Panc1 (cell line): ENCODE measurements around the gene CBFB. TPM values are rescaled to one million over a fixed set of nuclear protein-coding genes. Genes with fewer than 3 reads are reported as not detected.

Source experiments
- ATAC-seq: fragments of 200-7000 bp; cut with Tn5 transposase; 2 replicates; pipeline ENCODE4 v1.9.1; 2020; ENCODE audit warnings: mild to moderate bottlenecking, moderate library complexity
- Bru-seq: library from RNA; stranded (reverse); fragments of 400-500 nt; gene quantifications from one replicate; lab custom pipeline; 2021; lab: Mats Ljungman, UMichigan
- BruChase-seq, 2 experiments: library from RNA; stranded (reverse); fragments of 400-500 nt; gene quantifications; one replicate each; lab custom pipeline; 2021; lab: Mats Ljungman, UMichigan
- BruUV-seq: library from RNA; stranded (reverse); fragments of 400-500 nt; replicated peaks from 2 replicates; lab custom pipeline; 2021; lab: Mats Ljungman, UMichigan
- CTCF ChIA-PET: fragments of 300-600 bp; sonication (Branson Sonifier 250); formaldehyde crosslinking; loops from one replicate; lab custom pipeline; 2022; ENCODE audit warnings: antibody characterized with exemption; lab: Charles Lee
- POLR2A ChIA-PET: fragments of 300-600 bp; sonication (Branson Sonifier 250); formaldehyde crosslinking; loops from one replicate; lab custom pipeline; 2022; ENCODE audit warnings: antibody characterized with exemption; lab: Charles Lee
- DNase-seq: peaks from one replicate; pipeline ENCODE4 v3.0.0-alpha.2; 2010; ENCODE audit warnings: low read depth, low spot score
- H3K27ac ChIP-seq: 2 replicates; pipeline ENCODE4 v1.5.1; 2011; ENCODE audit warnings: mild to moderate bottlenecking, low read length, inconsistent platforms
- H3K27me3 ChIP-seq: fragments of 200-500 bp; sonication (Bioruptor generic); 2 replicates; pipeline ENCODE4 v1.6.0; 2014; ENCODE audit warnings: low read length, inconsistent platforms; ENCODE audit not compliant: control insufficient read depth, insufficient read depth
- H3K36me3 ChIP-seq: fragments of 200-500 bp; sonication (Bioruptor generic); 2 replicates; pipeline ENCODE4 v1.5.1; 2014; ENCODE audit warnings: inconsistent platforms, mild to moderate bottlenecking, low read length, moderate library complexity; ENCODE audit not compliant: control insufficient read depth, insufficient read depth
- H3K4me1 ChIP-seq: 2 replicates; pipeline ENCODE4 v1.5.1; 2011; ENCODE audit warnings: inconsistent platforms, mild to moderate bottlenecking, low read length, moderate library complexity; ENCODE audit not compliant: control insufficient read depth, insufficient read depth
- H3K4me3 ChIP-seq, 2 experiments: 2 replicates each; pipeline ENCODE4 v1.5.1; 2011 to 2012; ENCODE audit warnings: low read depth in 2 of 2, low read length in 2 of 2, mild to moderate bottlenecking in 2 of 2, inconsistent platforms in 1 of 2, moderate library complexity in 1 of 2
- H3K9me3 ChIP-seq: fragments of 200-500 bp; sonication (Bioruptor generic); 2 replicates; pipeline ENCODE4 v1.5.1; 2014; ENCODE audit warnings: low read depth, mild to moderate bottlenecking, inconsistent platforms, low read length, moderate library complexity; ENCODE audit not compliant: control insufficient read depth, insufficient read depth
- CTCF ChIP-seq: fragments of 450-650 bp; IDR thresholded peaks from 2 replicates; pipeline ENCODE4 v1.5.1; 2017; ENCODE audit warnings: mild to moderate bottlenecking
- POLR2AphosphoS5 ChIP-seq: IDR thresholded peaks from 2 replicates; pipeline ENCODE4 v1.6.1; 2012; ENCODE audit warnings: mild to moderate bottlenecking, low read depth, low read length, moderate library complexity
- REST ChIP-seq, 2 experiments: IDR thresholded peaks; 2 replicates each; pipeline ENCODE4 v1.6.1; 2011 to 2012; ENCODE audit warnings: low read depth in 2 of 2, control low read depth in 1 of 2, low read length in 1 of 2, mild to moderate bottlenecking in 1 of 2, moderate library complexity in 1 of 2; ENCODE audit not compliant: insufficient read depth in 1 of 2
- SIN3A ChIP-seq: IDR thresholded peaks from 2 replicates; pipeline ENCODE4 v1.6.1; 2012; ENCODE audit warnings: low read depth, mild to moderate bottlenecking, low read length, moderate library complexity, borderline replicate concordance; ENCODE audit not compliant: insufficient read depth
- TCF7L2 ChIP-seq: IDR thresholded peaks from 2 replicates; pipeline ENCODE4 v1.6.1; 2011; ENCODE audit warnings: mild to moderate bottlenecking, low read depth, low read length, inconsistent platforms
- in situ Hi-C: cut with HindIII; loops from 2 replicates; pipeline ENCODE4 v1.10.0; 2016; ENCODE audit warnings: low sequenced_read_pairs, low pct_unique_long_range_greater_than_20kb
- intact Hi-C: fragments of 100-400 bp; cut with micrococcal nuclease; formaldehyde crosslinking; loops from one replicate; pipeline ENCODE4 v1.10.0; 2022; ENCODE audit not compliant: unreplicated experiment
- long read RNA-seq: library from polyadenylated mRNA; unstranded; transcript quantifications from one replicate; pipeline ENCODE4 v2.0.0, GENCODE V29; 2021; ENCODE audit not compliant: unreplicated experiment
- polyA plus RNA-seq: library from polyadenylated mRNA; unstranded; fragments of >200 nt; gene quantifications from one replicate; pipeline ENCODE4 v1.2.1, GENCODE V29; 2012; ENCODE audit warnings: missing spikeins; ENCODE audit not compliant: insufficient read length
- total RNA-seq: library from RNA; stranded (reverse); gene quantifications from one replicate; pipeline ENCODE4 v1.2.1, GENCODE V29; 2021; ENCODE audit not compliant: unreplicated experiment

Gene CBFB
- total RNA-seq (66.4 TPM), Bru-seq, nascent RNA (percentile 85 among the genes with signal in this experiment), BruChase-seq, experiment 1, labeled RNA remaining after a 2-hour chase (percentile 86 among the genes with signal in this experiment), BruChase-seq, experiment 2, labeled RNA remaining after a 6-hour chase (percentile 91 among the genes with signal in this experiment)
- 54.6 TPM for polyA plus RNA-seq
- long read RNA-seq, transcript CBFB-202 (6 exons, 2,971 nt) = minor isoform, 77 of 263 reads
- long read RNA-seq, transcript CBFB-201 (6 exons, 3,136 nt) = major isoform, 96 of 263 reads
- long read RNA-seq, partial matches to known transcripts = 2 of 263 reads
- long read RNA-seq, other reads (novel, unspliced or antisense) = 83 of 263 reads

- no peaks in the 10 kb centered on the region for H3K27me3 ChIP-seq
- intact Hi-C loops (no loop called here), in situ Hi-C loops (no loop called here)
- ChIA-PET CTCF (no interaction called here), POLR2A (interaction anchor here (0.5 kb wide), 1 partner anchor 9 kb away, joined by 4 read pairs; no protein-coding TSS in a partner anchor)
- DNase-seq (peak; percentile 35), ATAC-seq (peak; percentile 94)
- H3K36me3 ChIP-seq = peaks cover 3% of the 10 kb centered on the region
- peak within 1 kb of the TSS; percentile 99 for H3K27ac ChIP-seq
- H3K9me3 ChIP-seq = no peaks in the 10 kb centered on the region
- H3K4me1 ChIP-seq = peaks cover 13% of the 10 kb centered on the region
- BruUV-seq = no TSS peak
- TF ChIP-seq SIN3A (no peak), CTCF (no peak), TCF7L2 (no peak), POLR2AphosphoS5 (peak; percentile 80)
- peak within 1 kb of the TSS; percentile 70 to 76 for H3K4me3 ChIP-seq
Observed at GRCh38 chr16:67028696-67029253, at the start of gene CBFB. TSS of gene CBFB (plus strand) at chr16:67029149. CDS start at chr16:67029408, 259 bp downstream.

GRCh38 chr16:66983033-66983432 lies 45.9 kb upstream of the CBFB start:
- ATAC-seq (no peak), DNase-seq (no peak)
- intact Hi-C loops = no loop called here
- Histone ChIP-seq H3K9me3 (no peaks in the 10 kb centered on the region), H3K27me3 (no peaks in the 10 kb centered on the region), H3K4me3 (no peak overlapping the region), H3K36me3 (no peaks in the 10 kb centered on the region), H3K4me1 (no peaks in the 10 kb centered on the region), H3K27ac (no peak overlapping the region)
- BruUV-seq = no TSS peak
- ChIA-PET CTCF (no interaction called here), POLR2A (interaction anchor here (0.6 kb wide), 1 partner anchor 30 kb away, joined by 3 read pairs; no protein-coding TSS in a partner anchor)
- TF ChIP-seq POLR2AphosphoS5 = no peak
- TF ChIP-seq CTCF = no peak
- no peak for TF ChIP-seq SIN3A
- TF ChIP-seq REST (IDR thresholded peaks at IDR 0.05; ENCODE audit: insufficient read depth in 1 of 2, low read depth in 2 of 2, low read length in 1 of 2) = no peak
- TF ChIP-seq TCF7L2 = no peak
- in situ Hi-C loops = no loop called here
